ENCODE results near the gene LRRC70. TPM values are rescaled to one million over a fixed set of nuclear protein-coding genes. Genes with fewer than 3 reads are reported as not detected.
"Not testable (repeated sequence)": the region's sequence is repeated elsewhere in the genome, so short reads cannot be mapped to it uniquely, and the experiment has no call there.

The LRRC70 gene
- total RNA-seq, 1 donor from 2014 or later = 10.4 TPM

DNA sequence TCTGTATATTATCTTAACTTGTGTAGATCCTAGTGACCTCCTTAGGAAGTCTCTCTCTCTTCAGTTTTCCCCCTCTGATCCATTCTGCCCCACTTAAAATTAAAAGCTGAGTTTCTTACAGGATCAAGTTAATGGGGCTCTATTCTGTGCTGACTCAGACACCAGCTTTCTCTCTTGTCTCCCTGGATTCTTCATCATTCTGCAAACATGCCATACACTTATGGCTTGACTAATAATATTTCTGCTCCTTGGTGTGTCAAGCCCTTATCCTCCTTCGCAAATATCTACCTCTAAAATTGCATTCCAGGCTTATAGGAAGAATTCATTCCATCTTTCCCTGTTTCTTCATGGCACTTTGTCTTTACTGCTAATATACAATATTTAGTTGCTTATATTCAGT is 18.1 kb downstream of the LRRC70 start:
- DNase-seq (ENCODE audit: low spot score) (no peak), ATAC-seq (no peak)
- intact Hi-C loops (cut with DNase I) = no loop called here

- DNase-seq (ENCODE audit: low spot score) (no peak), ATAC-seq (no peak)
- intact Hi-C loops (cut with DNase I) = no loop called here
Measured at GRCh38 chr5:62597314-62597713, 18.7 kb downstream of the LRRC70 start.

DNA sequence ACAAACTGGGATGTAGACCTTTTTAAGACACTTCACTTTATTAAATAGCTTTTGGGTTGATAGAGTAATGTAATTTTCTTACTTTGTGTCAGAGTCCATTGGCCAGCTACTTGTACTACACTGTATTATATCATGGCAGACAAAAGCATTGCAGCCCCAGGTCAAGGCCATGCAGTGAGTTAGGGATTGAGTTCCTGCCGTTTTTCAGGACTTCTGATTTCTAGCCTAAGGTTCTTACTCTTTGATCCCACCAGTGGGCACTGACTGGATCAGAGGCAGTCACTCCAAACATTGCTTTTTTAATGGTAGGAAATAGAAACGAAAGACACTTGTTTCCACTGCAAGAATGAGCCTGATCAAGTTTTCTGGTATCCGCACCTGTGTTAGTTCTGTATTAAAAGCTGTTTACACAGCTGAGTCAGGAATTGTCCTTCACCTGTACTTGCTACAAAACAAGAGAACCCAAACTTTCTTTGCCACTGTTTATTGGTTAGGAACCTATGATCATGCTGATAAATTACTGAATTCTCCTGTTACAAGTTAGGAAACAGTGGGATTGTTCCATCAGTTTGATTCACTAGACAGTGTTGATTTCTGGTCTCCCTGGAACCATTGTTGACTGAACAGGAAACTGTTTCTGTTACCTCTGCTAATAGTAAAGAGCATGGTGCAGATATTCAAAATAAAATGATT is 22.1 kb downstream of the LRRC70 start:
- DNase-seq (ENCODE audit: low spot score) (no peak), ATAC-seq (no peak)
- intact Hi-C loops (cut with DNase I) = no loop called here

GRCh38 chr5:62603934-62604333 is 25.3 kb downstream of the LRRC70 start:
- intact Hi-C loops (cut with DNase I) = no loop called here
- ATAC-seq (no peak), DNase-seq (ENCODE audit: low spot score) (no peak)

DNA sequence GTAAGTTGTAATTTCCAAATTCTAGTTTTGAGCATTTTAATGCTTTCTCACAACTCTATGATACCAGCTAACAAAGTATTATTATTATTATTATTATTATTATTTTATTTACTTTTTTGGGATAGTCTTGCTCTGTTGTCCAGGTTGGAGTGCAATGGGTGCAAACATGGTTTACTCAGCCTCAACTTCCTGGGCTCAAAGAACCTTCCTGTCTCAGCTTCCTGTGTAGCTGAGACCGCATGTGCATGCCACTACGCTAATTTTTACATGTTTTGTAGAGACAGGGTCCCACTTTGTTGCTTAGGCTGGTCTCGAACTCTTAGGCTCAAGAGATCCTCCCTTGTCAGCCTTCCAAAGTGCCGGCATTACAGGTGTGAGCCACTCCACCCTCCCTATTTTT is 27.0 kb downstream of the LRRC70 start:
- ATAC-seq (no peak), DNase-seq (ENCODE audit: low spot score) (no peak)
- intact Hi-C loops (cut with DNase I) = no loop called here

DNA sequence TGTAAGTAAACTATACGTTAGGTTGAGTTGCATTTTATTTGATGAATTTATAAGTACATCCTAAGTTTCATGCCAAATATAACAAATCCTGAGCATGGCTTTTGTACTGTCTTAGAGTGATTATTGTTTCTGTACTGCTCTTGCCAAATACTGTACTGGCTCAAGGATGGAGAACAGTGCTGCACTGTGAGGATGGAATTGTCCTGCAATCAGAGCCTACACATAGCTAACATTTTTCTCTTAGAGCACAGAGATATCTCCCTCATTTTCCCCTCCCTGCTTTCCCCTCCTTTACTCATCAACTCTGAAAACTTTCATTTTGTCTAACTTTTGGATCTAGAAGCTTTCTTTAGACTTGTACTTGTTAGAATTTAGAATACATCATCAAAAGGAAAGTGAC is 28.3 kb downstream of the LRRC70 start:
- intact Hi-C loops (cut with DNase I) = no loop called here
- no peak for ATAC-seq
- no peak for DNase-seq (ENCODE audit: low spot score)

DNA sequence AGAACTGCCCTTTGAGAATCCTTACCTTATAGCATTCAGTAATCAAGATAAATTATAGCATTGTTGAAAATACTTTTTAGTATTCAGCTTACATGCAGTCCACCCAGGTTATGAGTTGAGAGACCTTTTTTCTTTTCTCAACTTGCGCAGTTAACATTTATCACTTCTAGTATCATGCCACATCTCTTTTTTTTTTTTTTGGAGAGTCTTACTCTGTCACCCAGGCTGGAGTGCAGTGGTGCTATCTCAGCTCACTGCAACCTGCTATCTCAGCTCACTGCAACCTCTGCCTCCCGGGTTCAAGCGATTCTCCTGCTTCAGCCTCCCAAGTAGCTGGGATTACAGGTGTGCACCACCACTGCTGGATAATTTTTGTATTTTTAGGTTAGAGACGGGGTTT is 29.0 kb downstream of the LRRC70 start:
- DNase-seq (ENCODE audit: low spot score) = no peak
- intact Hi-C loops (cut with DNase I) = no loop called here
- ATAC-seq = no peak

DNA sequence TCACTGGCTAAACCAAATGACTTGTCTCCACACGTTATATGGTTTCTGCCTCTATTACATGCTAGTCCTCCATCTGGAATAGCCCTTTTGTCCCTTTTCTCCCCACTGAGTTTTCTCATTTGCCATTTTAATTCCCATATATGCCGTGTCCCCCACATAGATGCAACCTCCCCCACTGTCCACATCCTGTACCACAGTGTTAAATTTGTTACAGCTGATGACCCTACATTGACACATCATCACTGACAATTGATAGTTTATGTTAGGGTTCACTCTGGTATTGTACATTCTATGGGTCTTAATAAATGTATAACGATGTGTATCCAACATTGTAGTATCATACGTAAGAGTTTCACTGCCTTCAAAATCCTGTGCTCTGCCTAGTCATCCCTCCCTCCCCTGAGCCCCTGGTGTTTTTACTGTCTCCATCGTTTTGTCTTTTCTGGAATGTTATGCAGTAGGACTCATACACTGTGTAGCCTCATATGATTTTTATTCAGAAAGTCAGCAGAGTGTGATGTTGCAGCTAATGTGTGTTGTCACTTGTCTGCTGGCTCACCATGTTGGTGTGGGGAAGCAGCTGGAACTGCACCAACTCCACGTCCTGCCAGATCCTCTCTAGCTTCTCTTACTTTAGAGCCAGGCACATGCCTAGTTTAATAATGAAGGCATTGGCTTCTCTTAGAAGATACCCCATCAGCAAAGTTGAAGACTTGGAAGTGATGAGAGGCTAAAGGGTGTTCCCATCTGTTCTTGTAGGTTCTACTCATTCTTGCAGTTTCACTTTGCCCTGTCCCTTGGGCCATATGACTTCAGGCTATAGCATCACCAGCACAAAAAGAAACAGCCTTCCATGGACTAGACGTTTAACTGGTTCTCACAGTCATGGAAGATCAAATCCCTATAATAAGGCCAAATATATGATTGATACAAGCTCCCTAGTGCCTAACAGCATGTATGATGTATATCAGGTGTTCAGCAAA is 30.2 kb downstream of the LRRC70 start:
- ATAC-seq (no peak), DNase-seq (ENCODE audit: low spot score) (no peak)
- intact Hi-C loops (cut with DNase I) = no loop called here

DNA sequence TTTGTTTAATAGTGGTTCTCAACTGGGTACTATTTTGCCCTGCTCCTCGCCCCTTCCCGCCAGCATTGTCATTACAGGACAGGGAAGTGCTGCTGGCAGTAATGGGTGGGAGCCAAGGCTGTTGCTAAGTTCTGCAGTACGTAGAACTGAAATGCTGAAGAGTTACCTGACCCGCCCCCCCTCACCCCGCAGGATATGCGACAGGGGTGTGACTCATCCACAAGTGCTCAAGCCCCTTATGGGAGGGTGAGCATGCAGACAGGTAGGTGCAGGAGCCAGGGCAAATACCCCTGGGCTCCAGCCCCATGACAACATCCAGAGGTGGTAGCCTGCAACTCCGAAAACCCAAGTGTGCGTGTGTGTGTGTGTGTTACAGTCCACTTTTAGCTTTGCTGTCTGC is 35.7 kb downstream of the LRRC70 start:
- ATAC-seq (no peak), DNase-seq (ENCODE audit: low spot score) (no peak)
- intact Hi-C loops (cut with DNase I) = no loop called here

DNA sequence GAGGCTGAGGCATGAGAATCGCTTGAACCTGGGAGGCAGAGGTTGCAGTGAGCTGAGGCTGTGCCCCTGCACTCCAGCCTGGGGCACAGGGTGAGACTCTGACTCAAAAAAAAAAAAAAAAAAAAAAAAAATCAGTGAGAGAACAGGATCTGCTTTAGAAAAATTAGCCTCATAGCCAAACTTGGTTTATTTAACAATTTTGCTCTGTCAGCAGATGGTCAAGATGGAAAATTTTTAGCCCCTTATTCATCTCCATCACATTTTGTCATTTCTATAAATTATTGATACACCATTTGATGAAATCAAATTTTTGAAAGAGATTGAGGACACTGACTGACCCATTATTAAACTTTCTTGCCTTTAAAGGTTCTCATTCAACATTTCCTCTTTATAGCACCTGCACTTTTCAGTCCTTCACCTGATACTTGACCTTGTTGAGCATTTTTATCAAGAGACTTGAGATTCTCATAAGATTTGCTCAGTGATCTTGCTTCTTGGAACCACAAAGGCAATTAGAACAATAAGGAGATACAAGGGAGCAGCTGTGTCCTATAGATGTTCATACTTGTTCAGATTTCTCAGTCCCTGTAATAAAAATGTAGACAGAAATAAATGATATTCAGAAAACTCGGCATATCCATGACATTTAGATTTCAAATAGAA is 38.1 kb downstream of the LRRC70 start:
- no peak for DNase-seq (ENCODE audit: low spot score)
- ATAC-seq = no peak
- intact Hi-C loops (cut with DNase I) = no loop called here

DNA sequence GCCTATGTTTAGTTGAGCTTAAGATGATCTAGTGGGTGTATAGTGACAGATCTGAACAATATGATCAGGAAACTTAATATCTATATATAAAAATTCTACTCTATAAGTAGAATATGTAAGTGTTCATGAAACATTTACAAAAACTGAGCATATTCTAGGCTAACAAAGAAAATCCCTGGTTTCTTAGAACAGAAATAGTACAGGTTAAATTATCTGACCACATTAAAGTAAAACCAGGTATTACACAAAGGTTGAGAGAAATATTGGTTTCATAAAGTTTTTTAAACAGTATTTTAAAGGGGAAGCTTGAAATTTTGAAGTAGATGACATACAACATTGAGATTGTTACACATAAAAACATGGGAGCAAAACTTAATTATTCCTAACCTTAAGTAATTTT is 39.3 kb downstream of the LRRC70 start:
- intact Hi-C loops (cut with DNase I) = no loop called here
- no peak for ATAC-seq

DNA sequence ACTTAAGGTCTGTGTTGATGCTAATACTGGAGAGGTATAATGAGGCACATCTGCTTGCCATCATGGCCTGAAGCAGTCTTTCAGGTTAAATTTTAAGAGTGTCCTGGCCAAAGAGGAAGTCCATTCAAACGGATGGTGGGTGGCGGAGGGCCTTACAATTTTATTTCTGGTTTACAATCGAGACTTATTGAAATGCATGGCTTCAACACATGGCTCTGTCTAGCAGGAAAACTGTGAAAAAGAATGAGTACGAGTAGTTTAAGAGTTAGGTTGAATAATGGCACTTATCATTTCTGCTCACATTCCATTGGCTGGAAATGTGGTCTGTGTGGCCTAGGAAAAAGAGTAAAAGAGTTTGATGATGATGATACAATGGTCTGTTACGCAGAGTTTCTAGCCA is 42.1 kb downstream of the LRRC70 start:
- no peak for ATAC-seq
- no peak for DNase-seq (ENCODE audit: low spot score)
- intact Hi-C loops (cut with DNase I) = no loop called here

More for the DNA sequence above, 39.3 kb downstream of the LRRC70 start:
- DNase-seq (ENCODE audit: low spot score) = no peak

DNA sequence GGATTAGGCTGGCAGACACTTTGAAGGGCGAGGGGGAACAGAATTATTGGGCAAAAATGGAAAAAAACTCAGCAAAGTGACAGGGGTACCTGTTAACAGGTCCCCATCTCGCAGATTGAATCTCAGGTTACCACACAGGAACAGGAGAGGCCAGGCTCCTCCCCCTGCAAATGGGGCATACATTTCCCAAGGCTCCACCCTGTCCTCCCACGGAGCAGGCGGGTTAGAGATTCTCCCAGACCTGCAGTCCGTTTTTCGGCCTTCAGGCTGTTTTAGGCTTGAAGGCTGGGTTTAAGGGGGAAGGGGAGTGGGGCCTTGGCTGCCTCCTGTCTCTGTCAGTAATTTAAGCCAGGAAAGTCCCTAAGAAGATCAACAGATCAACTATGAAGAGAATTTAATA is 42.7 kb downstream of the LRRC70 start:
- no peak for ATAC-seq
- intact Hi-C loops (cut with DNase I) = no loop called here
- DNase-seq (ENCODE audit: low spot score) = no peak

DNA sequence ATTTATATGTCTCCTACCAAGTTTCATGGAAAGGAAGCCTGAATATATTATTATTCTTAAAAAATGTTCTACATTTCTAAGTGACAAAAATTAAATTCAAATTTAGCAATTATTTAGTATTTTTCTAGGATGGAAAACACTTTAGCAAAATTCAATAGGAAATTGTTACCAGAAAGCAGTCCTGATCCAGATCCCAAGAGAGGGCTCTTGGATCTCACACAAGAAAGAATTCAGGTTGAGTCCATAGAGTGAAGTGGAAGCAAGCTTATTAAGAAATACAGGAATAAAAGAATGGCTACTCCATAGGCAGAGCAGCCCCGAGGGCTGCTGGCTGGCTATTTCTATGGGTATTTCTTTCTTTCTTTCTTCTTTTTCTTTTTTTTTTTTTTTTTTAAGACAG is 44.7 kb downstream of the LRRC70 start:
- DNase-seq (ENCODE audit: low spot score) (no peak), ATAC-seq (no peak)
- intact Hi-C loops (cut with DNase I) = no loop called here

DNA sequence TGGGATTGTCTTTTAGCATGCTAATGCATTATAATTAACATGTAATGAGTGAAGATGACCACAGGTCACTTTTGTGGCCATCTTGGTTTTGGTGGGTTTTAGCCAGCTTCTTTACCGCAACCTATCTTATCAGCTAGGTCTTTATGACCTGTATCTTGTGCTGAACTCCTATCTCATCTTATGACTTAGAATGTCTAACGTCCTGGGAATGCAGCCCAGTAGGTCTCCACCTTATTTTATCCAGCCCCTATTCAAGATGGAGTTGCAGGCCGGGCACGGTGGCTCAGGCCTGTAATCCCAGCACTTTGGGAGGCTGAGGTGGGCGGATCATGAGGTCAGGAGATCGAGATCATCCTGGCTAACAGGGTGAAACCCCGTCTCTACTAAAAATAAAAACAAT is 45.8 kb downstream of the LRRC70 start:
- DNase-seq (ENCODE audit: low spot score); ATAC-seq; intact Hi-C loops (cut with DNase I): not testable (repeated sequence)

- intact Hi-C loops (cut with DNase I) = no loop called here
- DNase-seq (ENCODE audit: low spot score) (no peak), ATAC-seq (no peak)
Measured at GRCh38 chr5:62626534-62626933, 47.9 kb downstream of the LRRC70 start.

- no peak for ATAC-seq
- intact Hi-C loops (cut with DNase I) = no loop called here
- DNase-seq (ENCODE audit: low spot score) = no peak
Measured at GRCh38 chr5:62627121-62627520, 48.5 kb downstream of the LRRC70 start.

DNA sequence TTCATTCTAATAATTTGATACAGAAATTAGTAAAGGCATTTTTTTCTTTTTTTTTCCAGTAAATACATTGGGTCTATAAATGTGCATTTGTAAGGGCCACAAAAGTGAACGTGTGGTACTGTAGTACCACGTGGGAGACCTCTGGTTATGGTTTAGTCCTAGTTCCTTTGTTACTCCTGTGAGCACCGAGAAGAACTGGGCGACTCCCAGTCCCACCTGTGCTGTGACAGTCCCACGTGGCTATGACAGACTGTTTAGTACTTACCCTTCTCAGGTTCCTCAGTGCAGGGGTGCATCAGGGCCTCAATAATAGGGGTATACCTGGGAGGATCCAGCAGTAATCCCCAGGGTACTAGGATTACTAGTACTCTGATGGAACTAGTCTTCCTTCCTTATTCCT is 49.3 kb downstream of the LRRC70 start:
- ATAC-seq (no peak), DNase-seq (ENCODE audit: low spot score) (no peak)
- intact Hi-C loops (cut with DNase I) = no loop called here
